Tibial nerve (tissue), 4 donors: ENCODE measurements around the gene PCBP3.

ENCODE experiments used
- EP300 ChIP-seq, 2 donors: sonication (generic); formaldehyde crosslinking; IDR thresholded peaks; one replicate each; pipeline ENCODE4 v1.6.1; 2017; ENCODE audit warnings: antibody characterized with exemption in 2 of 2, mild to moderate bottlenecking in 1 of 2
- POLR2A ChIP-seq, 2 donors: fragments of 450-650 bp; IDR thresholded peaks; one replicate each; pipeline ENCODE4 v1.6.1; 2017; ENCODE audit warnings: antibody characterized with exemption in 2 of 2, mild to moderate bottlenecking in 2 of 2, moderate library complexity in 2 of 2
- TF ChIP-seq, protein P1 (sequence below), 5 experiments: fragments of 200-600 bp in 3 of 5; fragments of 450-650 bp in 2 of 5; sonication (generic) in 3 of 5; IDR thresholded peaks; one replicate each; pipeline ENCODE4 v1.5.1; 2016 to 2019; ENCODE audit warnings: antibody characterized with exemption in 5 of 5, mild to moderate bottlenecking in 3 of 5, moderate library complexity in 2 of 5

DNA sequence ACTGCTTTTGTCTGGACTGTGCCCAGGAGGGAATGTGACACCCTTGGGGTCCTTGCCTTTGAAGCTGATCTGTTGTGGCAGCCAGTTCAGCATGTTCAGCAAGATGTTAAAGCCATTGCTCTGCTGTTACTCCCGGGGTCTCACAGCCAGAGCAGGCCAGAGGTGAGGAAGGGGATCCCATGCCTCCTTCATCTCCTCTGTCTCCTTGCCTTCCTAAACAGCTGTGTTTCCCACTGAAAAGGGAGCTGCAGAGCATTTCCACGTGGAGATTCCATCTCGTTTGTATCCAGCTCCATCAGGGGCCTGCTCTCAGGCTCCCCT lies 202.2 kb downstream of the PCBP3 start:
- TF ChIP-seq POLR2A (IDR thresholded peaks at IDR 0.05) (no peak), EP300 (IDR thresholded peaks at IDR 0.05) (no peak)
- TF ChIP-seq, protein P1, sequence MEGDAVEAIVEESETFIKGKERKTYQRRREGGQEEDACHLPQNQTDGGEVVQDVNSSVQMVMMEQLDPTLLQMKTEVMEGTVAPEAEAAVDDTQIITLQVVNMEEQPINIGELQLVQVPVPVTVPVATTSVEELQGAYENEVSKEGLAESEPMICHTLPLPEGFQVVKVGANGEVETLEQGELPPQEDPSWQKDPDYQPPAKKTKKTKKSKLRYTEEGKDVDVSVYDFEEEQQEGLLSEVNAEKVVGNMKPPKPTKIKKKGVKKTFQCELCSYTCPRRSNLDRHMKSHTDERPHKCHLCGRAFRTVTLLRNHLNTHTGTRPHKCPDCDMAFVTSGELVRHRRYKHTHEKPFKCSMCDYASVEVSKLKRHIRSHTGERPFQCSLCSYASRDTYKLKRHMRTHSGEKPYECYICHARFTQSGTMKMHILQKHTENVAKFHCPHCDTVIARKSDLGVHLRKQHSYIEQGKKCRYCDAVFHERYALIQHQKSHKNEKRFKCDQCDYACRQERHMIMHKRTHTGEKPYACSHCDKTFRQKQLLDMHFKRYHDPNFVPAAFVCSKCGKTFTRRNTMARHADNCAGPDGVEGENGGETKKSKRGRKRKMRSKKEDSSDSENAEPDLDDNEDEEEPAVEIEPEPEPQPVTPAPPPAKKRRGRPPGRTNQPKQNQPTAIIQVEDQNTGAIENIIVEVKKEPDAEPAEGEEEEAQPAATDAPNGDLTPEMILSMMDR (IDR thresholded peaks at IDR 0.05), result no peak
